GM12873 (cell line): ENCODE measurements around the gene PRMT2.

Experiments
- TF ChIP-seq, protein P1 (sequence below): IDR thresholded peaks from 2 replicates; pipeline ENCODE4 v1.5.1; 2012; ENCODE audit warnings: low read depth, mild to moderate bottlenecking, moderate library complexity, low read length, control low read depth; ENCODE audit not compliant: insufficient read depth; ENCODE audit errors: missing control alignments

The PRMT2 gene

DNA sequence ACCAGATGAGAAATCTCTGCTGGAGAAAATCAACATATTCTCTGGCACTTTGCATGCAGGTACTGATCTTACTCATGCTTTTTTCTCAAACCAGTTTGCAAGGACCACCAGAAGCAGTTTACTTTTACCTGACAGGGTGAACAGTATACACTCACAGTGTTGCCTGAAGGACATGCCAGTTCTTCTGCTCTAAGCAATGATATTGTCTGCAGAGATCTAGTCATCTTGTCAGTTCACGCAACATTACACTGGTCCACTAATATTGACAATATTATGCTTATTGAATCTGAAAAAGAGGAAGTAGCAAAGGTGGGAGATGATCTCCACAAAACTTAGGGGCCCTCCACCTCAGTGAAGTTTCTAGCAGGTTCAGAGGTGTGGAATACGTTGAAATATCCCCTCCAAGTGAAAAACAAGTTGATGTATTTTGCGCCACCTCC lies 26.8 kb upstream of the PRMT2 start:
- TF ChIP-seq, protein P1, sequence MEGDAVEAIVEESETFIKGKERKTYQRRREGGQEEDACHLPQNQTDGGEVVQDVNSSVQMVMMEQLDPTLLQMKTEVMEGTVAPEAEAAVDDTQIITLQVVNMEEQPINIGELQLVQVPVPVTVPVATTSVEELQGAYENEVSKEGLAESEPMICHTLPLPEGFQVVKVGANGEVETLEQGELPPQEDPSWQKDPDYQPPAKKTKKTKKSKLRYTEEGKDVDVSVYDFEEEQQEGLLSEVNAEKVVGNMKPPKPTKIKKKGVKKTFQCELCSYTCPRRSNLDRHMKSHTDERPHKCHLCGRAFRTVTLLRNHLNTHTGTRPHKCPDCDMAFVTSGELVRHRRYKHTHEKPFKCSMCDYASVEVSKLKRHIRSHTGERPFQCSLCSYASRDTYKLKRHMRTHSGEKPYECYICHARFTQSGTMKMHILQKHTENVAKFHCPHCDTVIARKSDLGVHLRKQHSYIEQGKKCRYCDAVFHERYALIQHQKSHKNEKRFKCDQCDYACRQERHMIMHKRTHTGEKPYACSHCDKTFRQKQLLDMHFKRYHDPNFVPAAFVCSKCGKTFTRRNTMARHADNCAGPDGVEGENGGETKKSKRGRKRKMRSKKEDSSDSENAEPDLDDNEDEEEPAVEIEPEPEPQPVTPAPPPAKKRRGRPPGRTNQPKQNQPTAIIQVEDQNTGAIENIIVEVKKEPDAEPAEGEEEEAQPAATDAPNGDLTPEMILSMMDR: no peak

DNA sequence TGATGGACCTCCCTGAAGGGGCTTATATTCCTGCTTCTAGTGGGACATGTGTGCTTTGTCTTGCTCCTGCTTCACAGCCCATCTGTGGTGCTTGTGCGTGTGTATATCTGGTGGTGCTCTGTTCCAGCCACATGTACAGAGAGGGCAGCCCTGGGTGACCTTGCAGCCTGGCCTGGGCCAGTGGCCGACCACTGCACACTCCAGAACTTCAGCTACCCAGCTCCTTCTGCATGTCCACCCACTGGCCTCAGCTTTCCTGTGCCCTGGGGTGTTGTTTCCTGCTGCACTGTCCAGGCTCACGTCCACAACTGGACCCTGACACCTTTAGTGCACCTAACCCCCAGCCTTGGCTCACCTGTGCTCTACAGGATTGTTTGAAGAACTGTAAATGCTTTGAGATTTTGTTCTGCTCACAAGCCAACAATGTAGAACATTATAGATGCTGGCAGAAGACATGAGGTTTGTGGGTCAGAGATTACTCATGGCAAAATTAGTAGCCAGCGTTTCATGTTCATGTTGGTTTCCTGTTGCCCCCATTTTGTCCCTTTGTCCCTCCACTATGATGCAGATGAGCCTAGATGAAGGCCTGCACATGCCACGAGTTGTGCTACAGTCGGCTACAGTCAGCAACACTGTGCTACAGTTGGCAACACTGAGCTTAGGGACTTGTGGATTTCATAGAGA lies 25.3 kb upstream of the PRMT2 start:
- TF ChIP-seq, protein P1: no peak

DNA sequence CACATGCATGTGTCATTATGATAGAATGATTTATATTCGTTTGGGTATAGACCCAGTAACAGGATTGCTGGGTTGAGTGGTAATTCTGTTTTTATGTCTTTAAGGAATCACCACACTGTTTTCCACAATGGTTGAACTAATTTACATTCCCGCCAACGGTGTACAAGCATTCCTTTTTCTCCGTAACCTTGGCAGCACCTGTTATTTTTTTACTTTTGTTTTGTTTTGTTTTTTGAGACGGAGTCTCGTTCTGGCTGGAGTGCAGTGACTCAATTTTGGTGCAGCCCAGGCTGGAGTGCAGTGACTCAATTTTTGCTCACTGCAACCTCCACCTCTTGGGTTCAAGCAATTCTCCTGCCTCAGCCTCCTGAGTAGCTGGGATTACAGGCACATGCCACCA lies 22.1 kb upstream of the PRMT2 start:
- TF ChIP-seq, protein P1: no peak

DNA sequence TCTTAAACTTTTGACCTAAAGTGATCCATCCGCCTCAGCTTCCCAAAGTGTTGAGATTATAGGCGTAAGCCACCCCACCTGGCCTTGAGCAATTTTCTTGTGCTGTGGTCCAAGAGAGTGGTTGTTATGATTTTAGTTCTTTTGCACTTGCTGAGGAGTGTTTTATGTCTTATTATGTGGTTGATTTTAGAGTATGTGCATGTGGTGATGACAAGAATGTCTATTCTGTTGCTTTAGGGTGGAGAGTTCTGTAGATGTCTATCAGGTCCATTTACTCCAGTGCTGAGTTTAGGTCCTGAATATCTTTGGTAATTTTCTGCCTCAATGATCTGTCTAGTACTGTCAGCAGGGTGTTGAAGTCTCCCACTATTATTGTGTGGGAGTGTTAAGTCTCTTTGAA lies 19.4 kb upstream of the PRMT2 start:
- TF ChIP-seq, protein P1: no peak

DNA sequence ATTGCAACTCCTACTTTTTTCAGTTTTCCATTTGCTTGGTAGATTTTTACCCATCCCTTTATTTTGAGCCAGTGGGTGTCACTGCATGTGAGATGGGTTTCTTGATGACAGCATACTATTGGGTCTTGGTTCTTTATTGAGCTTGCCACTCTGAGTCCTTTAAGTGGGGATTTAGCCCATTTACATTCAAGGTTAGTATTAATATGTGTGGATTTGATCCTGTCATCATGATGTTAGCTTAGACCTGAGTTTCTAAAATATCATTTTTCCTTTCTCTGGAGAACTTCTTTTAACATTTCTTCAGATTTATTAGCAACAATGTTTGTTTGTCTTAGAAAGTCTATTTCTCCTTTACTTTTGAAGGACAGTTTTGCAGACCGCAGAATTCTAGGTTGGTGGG lies 18.8 kb upstream of the PRMT2 start:
- TF ChIP-seq, protein P1: no peak

DNA sequence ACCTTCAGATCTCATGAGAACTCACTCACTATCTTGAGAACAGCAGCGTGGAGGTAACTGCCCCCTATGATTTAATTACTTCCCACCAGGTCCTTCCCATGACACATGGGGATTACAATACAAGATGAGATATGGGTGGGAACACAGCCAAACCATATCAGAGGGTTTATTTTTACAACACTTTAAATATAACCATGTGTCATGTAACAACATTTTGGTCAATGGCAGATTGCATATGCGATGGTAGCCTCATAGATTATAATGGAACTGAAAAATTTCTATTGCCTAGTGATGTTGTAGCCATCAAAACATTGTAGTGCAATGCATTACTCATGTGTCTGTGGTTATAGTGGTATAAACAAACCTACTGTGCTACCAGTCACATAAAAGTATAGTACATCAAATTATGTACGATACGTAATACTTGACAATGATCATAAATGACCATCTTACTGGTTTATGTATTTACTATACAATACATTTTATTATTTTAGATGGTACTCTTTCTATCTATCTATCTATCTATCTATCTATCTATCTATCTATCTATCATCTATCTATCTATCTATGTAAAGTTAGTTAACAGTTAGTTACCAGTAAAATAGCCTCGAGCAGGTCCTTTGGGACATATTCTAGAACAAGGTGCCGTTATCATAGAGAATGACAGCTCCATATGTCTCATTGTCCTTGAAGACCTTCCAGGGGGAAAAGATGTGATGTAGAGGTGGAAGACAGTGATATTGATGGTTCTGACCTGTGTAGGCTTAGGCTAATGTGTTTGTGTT lies 18.0 kb upstream of the PRMT2 start:
- TF ChIP-seq, protein P1: no peak

DNA sequence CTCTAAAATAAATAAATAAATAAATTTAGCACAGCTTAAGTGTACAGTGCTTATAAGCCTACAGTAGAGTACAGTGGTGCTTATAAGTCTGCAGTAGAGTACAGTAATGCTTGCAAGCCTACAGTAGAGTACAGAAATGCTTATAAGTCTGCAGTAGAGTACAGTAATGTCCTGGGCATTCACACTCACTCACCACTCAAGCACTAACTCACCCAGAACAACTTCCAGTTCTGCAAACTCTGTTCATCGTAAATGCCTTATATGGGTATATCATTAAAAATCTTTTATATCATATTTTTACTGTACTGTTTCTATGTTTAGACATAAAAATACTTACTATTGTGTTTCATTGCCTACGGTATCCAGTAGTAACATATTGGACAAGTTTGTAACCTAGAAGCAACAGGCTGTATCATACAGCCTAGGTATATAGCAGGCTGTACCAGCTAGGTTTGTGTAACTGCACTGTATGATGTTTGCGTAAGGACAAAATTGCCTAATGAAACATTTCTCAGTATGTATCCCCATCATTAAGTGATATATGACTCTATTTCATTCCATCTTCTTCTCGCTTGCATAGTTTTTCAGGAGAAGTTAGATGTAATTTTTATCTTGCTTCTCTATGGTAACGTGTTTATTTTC lies 16.6 kb upstream of the PRMT2 start:
- TF ChIP-seq, protein P1: no peak
